ENCODE data around the gene GALNT9.

DNA sequence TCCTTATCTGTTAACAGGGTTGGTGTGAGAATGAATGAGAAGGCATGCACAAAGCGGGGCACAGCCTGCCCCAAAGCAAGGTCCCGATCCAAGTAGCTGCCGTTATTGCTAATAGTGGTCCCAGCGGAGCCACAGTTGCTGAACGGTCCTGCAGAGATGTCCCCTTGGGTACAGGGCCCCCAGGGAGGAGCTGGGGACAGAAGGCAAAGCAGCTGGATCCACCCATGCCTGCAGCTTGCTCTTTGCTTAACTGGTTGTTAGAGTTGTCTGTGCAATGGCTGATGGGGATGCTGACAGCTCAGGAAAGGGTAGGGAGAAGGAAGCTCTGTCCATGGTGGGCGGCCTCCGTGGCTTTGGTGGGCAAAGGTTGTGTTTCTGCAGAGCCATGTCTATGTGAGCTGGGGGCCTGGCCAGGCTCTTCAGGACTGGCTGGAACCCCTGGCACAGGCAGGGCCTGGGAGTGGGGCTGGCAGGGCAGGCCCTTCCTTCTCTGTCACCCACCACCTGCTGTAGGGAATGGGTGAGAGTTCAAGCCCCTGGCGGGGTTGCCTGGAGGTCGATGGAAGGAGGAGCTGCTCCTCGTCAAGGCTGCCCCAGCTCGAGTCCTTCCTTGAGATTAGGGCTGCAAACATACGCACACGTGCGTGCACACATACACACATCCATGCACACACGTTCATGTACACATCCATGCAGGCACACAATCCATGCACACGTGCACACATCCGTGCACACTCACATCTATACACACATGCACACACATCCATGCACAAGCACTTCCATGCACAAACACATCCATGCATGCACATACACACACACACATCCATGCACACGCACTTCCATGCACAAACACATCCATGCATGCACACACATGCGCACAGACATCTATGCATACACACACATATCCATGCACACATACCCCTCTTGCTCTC lies 149.7 kb downstream of the GALNT9 start:
- TF ChIP-seq FOXM1 (IDR thresholded peaks at IDR 0.05; ENCODE audit: borderline replicate concordance) (no peak), SUZ12 (IDR thresholded peaks at IDR 0.05) (no peak), NFRKB (IDR thresholded peaks at IDR 0.05) (no peak), SP1 (IDR thresholded peaks at IDR 0.05) (no peak), ELF4 (IDR thresholded peaks at IDR 0.05) (no peak), FOXA1 (IDR thresholded peaks at IDR 0.05) (no peak), FOXK2 (IDR thresholded peaks at IDR 0.05) (no peak), L3MBTL2 (conservative IDR thresholded peaks at IDR 0.05) (no peak)
- TF ChIP-seq, protein P1, sequence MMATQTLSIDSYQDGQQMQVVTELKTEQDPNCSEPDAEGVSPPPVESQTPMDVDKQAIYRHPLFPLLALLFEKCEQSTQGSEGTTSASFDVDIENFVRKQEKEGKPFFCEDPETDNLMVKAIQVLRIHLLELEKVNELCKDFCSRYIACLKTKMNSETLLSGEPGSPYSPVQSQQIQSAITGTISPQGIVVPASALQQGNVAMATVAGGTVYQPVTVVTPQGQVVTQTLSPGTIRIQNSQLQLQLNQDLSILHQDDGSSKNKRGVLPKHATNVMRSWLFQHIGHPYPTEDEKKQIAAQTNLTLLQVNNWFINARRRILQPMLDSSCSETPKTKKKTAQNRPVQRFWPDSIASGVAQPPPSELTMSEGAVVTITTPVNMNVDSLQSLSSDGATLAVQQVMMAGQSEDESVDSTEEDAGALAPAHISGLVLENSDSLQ (IDR thresholded peaks at IDR 0.05) = no peak

All from HEK293T (cell line).